Type B pancreatic cell (in vitro differentiated cells): Measurements from ENCODE around the gene TIAL1. TPM values are rescaled to one million over a fixed set of nuclear protein-coding genes. Genes with fewer than 3 reads are reported as not detected.

ENCODE experiments used
- DNase-seq: peaks from one replicate; pipeline ENCODE4 v3.0.0; 2021; ENCODE audit warnings: mixed read lengths; ENCODE audit not compliant: unreplicated experiment; ENCODE audit errors: extremely low spot score
- H3K27ac Mint-ChIP-seq: 2 replicates; pipeline ENCODE4 v1.8.0; 2021; ENCODE audit warnings: mild to moderate bottlenecking, mixed read lengths
- H3K27me3 Mint-ChIP-seq: 2 replicates; pipeline ENCODE4 v1.8.0; 2021; ENCODE audit warnings: mixed read lengths
- H3K36me3 Mint-ChIP-seq: 2 replicates; pipeline ENCODE4 v1.8.0; 2021; ENCODE audit warnings: mixed read lengths
- H3K4me1 Mint-ChIP-seq: one replicate; pipeline ENCODE4 v1.8.0; 2021; ENCODE audit warnings: mixed read lengths; ENCODE audit not compliant: unreplicated experiment
- H3K4me3 Mint-ChIP-seq: 2 replicates; pipeline ENCODE4 v1.8.0; 2021; ENCODE audit warnings: mild to moderate bottlenecking, mixed read lengths
- H3K9me3 Mint-ChIP-seq: 2 replicates; pipeline ENCODE4 v1.8.0; 2021; ENCODE audit warnings: mixed read lengths
- CTCF ChIP-seq: fragments of 200-600 bp; sonication (generic); conservative IDR thresholded peaks from 2 replicates; pipeline ENCODE4 v1.5.0; 2021; ENCODE audit warnings: antibody characterized with exemption, mild to moderate bottlenecking
- total RNA-seq: library from RNA; stranded (reverse); gene quantifications from 2 replicates; pipeline ENCODE4 v1.2.1, GENCODE V29; 2021; ENCODE audit warnings: low replicate concordance

Gene TIAL1
- total RNA-seq, 1 donor from 2014 or later = 153 TPM

GRCh38 chr10:119543814-119544642, 52.7 kb downstream of the TIAL1 start:
- TF ChIP-seq CTCF = no peak
- peaks cover 64% of the 10 kb centered on the region for H3K27me3 Mint-ChIP-seq
- peaks cover 25% of the 10 kb centered on the region for H3K4me1 Mint-ChIP-seq
- H3K27ac Mint-ChIP-seq = peak overlapping the region; percentile 74
- H3K9me3 Mint-ChIP-seq = no peaks in the 10 kb centered on the region
- no peak for DNase-seq
- H3K36me3 Mint-ChIP-seq = no peaks in the 10 kb centered on the region
- peak overlapping the region; percentile 93 for H3K4me3 Mint-ChIP-seq

GRCh38 chr10:119542988-119543813, 53.6 kb downstream of the TIAL1 start:
- Mint-ChIP-seq H3K27me3 (peaks cover 65% of the 10 kb centered on the region), H3K4me3 (peak overlapping the region; percentile 93), H3K4me1 (peaks cover 25% of the 10 kb centered on the region), H3K36me3 (no peaks in the 10 kb centered on the region), H3K27ac (peak overlapping the region; percentile 74), H3K9me3 (no peaks in the 10 kb centered on the region)
- no peak for DNase-seq
- peak; percentile 68 for TF ChIP-seq CTCF

GRCh38 chr10:119542357-119542987, 54.3 kb downstream of the TIAL1 start, which contains the start of gene RGS10:
TSS of gene RGS10 (minus strand) at chr10:119542719. CDS start at chr10:119542638, 81 bp downstream.
- no peak for DNase-seq
- peaks cover 30% of the 10 kb centered on the region for H3K4me1 Mint-ChIP-seq
- peak within 1 kb of the TSS; percentile 93 for H3K4me3 Mint-ChIP-seq
- H3K27me3 Mint-ChIP-seq = peaks cover 66% of the 10 kb centered on the region
- no peaks in the 10 kb centered on the region for H3K9me3 Mint-ChIP-seq
- TF ChIP-seq CTCF = no peak
- peak within 1 kb of the TSS; percentile 74 for H3K27ac Mint-ChIP-seq
- H3K36me3 Mint-ChIP-seq = no peaks in the 10 kb centered on the region

- no peak for DNase-seq
- Mint-ChIP-seq H3K27me3 (peaks cover 71% of the 10 kb centered on the region), H3K4me1 (peaks cover 32% of the 10 kb centered on the region), H3K36me3 (no peaks in the 10 kb centered on the region), H3K9me3 (no peaks in the 10 kb centered on the region), H3K4me3 (peak overlapping the region; percentile 79), H3K27ac (no peak overlapping the region)
- TF ChIP-seq CTCF = no peak
Observed at GRCh38 chr10:119541459-119542356, 55.1 kb downstream of the TIAL1 start.

GRCh38 chr10:119541046-119541445, 55.7 kb downstream of the TIAL1 start:
- H3K4me1 Mint-ChIP-seq = peaks cover 34% of the 10 kb centered on the region

More at GRCh38 chr10:119541046-119541445, 55.7 kb downstream of the TIAL1 start:
- Mint-ChIP-seq H3K4me3 (peak overlapping the region; percentile 79), H3K36me3 (no peaks in the 10 kb centered on the region), H3K27ac (no peak overlapping the region), H3K9me3 (no peaks in the 10 kb centered on the region), H3K27me3 (peaks cover 68% of the 10 kb centered on the region)
- DNase-seq = no peak
- TF ChIP-seq CTCF = no peak
